Esophagus muscularis mucosa (tissue), 3 donors: ENCODE data around the gene AFP.

Experiments
- POLR2A ChIP-seq: fragments of 450-650 bp; IDR thresholded peaks from one replicate; pipeline ENCODE4 v1.6.1; 2017; ENCODE audit warnings: antibody characterized with exemption, moderate library complexity, mild to moderate bottlenecking, low read depth
- POLR2AphosphoS5 ChIP-seq, 2 donors: sonication (generic); formaldehyde crosslinking; IDR thresholded peaks; one replicate each; pipeline ENCODE4 v1.6.1; 2017; ENCODE audit warnings: antibody characterized with exemption in 2 of 2
- TF ChIP-seq, protein P1 (sequence below), 3 experiments: fragments of 200-600 bp in 2 of 3; fragments of 450-650 bp in 1 of 3; sonication (generic) in 2 of 3; IDR thresholded peaks; one replicate each; pipeline ENCODE4 v1.5.1; 2017 to 2019; ENCODE audit warnings: antibody characterized with exemption in 3 of 3, mild to moderate bottlenecking in 2 of 3, moderate library complexity in 1 of 3

DNA sequence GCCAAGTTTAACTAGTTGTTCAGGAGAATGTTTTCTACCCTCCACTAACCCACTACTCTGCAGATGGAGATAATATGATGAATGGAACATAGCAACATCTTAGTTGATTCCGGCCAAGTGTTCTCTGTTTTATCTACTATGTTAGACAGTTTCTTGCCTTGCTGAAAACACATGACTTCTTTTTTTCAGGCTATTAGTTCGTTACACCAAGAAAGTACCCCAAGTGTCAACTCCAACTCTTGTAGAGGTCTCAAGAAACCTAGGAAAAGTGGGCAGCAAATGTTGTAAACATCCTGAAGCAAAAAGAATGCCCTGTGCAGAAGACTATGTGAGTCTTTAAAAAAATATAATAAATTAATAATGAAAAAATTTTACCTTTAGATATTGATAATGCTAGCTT is 18.7 kb upstream of the AFP start:
- TF ChIP-seq, protein P1, sequence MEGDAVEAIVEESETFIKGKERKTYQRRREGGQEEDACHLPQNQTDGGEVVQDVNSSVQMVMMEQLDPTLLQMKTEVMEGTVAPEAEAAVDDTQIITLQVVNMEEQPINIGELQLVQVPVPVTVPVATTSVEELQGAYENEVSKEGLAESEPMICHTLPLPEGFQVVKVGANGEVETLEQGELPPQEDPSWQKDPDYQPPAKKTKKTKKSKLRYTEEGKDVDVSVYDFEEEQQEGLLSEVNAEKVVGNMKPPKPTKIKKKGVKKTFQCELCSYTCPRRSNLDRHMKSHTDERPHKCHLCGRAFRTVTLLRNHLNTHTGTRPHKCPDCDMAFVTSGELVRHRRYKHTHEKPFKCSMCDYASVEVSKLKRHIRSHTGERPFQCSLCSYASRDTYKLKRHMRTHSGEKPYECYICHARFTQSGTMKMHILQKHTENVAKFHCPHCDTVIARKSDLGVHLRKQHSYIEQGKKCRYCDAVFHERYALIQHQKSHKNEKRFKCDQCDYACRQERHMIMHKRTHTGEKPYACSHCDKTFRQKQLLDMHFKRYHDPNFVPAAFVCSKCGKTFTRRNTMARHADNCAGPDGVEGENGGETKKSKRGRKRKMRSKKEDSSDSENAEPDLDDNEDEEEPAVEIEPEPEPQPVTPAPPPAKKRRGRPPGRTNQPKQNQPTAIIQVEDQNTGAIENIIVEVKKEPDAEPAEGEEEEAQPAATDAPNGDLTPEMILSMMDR (IDR thresholded peaks at IDR 0.05): no peak
- TF ChIP-seq POLR2A (no peak), POLR2AphosphoS5 (IDR thresholded peaks at IDR 0.05) (no peak)
